Umbilical cord (tissue), 2 donors: ENCODE data around the gene DYNC1LI2. TPM values are rescaled to one million over a fixed set of nuclear protein-coding genes. Genes with fewer than 3 reads are reported as not detected.
"Not testable (repeated sequence)": the region's sequence is repeated elsewhere in the genome, so short reads cannot be mapped to it uniquely, and the experiment has no call there.

Source experiments
- DNase-seq: peaks from one replicate; pipeline ENCODE4 v3.0.0-alpha.2; 2015; ENCODE audit warnings: low spot score
- total RNA-seq: library from RNA; depleted of rRNA; stranded (reverse); fragments of >200 nt; gene quantifications from one replicate; pipeline ENCODE4 v1.2.3, GENCODE V29; 2014; ENCODE audit warnings: low replicate concordance; ENCODE audit not compliant: insufficient read depth

DYNC1LI2 gene
- total RNA-seq, result 152 TPM

DNA sequence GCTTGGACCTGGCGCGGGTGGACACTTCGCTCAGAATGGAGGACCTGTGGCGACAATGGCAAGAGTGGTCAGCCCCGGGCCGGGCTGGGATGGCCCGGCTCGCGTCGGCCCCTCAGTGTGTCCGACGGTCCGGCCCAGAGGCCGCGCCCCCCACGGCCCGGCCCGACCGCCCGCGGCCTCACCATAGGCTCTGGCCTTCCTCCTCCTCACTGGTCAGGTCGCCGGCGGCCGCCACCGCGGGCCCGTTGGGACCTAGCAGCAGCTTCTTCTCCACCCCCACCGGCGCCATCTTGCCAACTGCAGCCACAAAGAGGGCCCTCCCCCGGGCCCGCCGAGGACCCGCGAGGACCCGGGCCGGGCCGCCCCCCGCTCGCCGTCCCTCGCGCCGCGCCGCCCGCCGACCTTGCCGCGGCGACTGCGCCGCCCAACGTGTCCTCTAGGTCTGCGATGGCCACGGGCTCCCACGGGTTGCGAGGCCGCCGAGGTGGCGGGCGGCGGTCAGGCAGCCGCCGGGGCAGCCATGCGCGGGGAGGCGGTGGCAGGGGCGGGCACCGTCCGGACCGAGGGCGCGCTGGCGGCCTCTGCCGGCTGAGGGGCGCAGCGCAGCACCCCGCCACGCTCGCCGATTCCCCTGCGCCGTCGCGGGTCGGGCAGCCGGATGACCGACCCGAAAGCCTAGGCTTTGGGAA is at the start of gene DYNC1LI2:
TSS of gene DYNC1LI2 (minus strand) at position 307 of the 689 bp plus-strand sequence. CDS start at position 289, 18 bp downstream.
- DNase-seq, result peak; percentile 79

DNA sequence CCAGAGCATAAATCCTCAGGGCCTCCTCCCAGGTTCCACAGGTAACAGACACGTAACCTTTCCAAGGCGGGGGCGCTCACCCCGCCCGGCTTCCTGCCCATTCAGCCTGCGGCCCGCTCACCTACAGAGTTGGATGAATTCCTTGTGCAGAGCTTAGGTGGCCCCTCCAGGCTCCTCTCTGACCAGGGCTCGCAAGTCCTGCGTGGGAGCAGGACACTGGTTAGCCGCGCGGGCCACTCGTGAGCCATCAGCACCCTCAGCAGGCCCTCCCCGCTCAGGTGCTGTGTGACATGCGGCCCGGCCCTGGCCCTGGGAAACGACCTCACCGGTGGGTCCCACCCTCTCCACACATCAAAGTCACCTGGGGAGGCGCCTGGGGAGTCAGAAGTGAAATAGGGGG is 49.4 kb upstream of the DYNC1LI2 start:
- DNase-seq, result no peak

DNA sequence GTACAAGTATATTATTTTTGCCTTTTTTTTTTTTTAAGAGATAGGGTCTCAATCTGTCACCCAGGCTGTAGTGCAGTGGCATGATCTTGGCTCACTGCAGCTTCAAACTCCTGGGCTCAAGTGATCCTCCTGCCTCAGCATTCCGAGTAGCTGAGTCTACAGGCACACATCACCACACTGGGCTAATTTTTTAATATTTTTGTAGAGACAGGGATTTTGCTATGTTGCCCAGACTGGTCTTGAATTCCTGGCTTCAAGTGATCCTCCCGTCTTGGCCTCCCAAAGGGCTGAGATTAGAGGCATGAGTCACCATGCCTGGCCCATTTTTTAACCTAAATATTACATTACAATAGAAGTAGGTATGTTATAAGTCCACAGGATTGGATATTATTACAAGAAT is 46.8 kb upstream of the DYNC1LI2 start:
- DNase-seq, result no peak

DNA sequence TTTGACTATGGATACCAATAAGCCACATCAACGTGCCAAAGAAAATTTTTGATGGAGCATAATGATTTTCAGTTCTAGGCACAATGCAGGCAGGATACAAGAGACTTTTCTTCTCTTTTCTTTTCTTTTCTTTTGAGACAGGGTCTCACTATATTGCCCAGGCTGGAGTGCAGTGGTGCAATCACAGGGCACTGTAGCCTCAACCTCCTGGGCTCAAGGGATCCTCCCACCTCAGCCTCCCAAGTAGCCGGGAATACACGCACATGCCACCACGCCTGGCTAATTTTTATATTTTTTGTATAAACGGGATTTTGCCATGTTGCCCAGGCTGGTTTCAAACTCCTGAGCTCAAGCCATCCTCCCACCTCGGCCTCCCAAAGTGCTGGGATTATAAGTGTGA is 42.6 kb upstream of the DYNC1LI2 start:
- DNase-seq, result not testable (repeated sequence)

DNA sequence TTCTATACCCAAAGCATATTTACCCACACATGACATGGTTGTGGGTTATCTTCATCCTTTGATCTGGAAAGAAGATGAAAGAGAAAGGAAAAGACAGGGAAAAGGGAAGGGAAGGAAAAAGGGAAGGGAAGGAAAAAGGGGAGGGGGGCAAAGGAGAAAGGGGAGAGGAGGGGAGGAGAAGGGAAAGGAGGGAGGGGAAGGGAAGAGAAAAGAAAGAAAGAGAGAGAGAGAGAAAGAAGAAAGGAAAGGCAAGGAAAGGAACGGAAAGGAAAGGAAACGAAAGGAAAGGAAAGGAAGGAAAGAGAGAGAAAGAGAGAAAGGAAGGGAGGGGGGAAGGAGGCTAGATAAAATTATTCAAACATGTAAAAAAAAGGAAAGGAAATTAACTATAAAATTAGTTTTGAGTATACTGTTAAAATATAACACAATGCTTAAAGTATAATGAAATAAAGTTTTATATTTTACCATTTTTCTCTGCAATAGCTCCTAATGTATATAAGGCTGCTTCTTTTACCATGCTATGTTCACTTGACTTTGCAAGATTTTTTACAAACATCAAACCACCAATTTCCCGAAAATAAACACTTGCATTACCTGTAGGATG is 38.8 kb upstream of the DYNC1LI2 start:
- DNase-seq, result no peak

DNA sequence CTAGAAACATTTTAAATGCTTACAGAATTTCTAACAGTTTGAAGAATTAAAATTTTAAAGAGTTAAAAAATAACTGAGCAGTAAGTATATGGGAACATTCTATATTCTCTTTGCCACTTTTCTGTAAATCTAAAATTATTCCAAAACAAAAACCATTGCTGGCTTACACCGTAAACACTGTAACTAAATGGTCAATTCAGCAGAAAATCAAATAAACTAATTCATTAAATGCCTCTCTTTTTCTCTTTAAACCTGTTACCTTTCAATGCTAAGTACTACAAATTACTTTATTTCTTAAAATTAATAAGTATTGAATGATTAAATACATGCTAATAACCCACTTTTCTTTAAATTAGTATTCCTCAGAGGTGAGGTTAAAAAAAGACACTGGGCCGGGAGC is 36.0 kb upstream of the DYNC1LI2 start:
- no peak for DNase-seq

DNA sequence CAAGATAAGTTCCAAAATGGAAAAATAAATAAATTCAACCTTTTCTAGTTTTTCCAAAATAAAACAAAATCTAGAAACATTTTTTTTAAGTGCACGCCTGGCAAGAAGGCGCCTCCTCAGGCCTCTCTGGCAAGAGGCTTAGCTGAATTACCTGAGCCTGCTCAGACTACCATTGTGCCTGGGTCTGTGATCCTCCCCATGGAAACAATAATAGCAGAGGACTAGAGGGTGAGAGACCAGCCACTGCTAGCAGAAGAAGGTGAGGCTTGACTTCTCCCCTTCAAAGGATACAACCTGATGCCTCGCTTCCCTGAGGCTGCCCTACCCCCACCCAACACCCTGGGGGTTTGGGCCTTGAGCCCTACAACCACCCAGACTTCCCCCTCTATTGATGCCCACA is 35.1 kb upstream of the DYNC1LI2 start:
- no peak for DNase-seq

DNA sequence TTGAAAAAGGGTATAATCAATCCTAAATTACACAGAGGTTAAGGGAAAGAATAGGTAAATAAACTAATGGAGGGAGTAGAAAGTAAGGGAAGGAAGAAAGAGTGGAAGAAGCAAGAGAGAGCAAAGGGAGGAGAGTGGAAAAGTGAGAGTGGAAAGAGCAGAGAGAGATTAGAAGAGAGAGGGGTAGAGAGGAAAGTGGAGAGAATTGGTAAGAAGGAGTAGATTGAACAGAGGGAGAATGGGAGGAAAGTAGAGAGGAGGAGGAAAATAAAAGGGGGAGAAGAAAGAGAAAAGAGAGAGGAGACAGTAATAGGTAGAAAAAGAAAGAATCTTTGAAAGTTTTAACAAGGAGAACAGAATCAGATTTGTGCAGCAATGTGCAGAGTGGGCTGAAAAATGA is 25.0 kb upstream of the DYNC1LI2 start:
- DNase-seq, result no peak

DNA sequence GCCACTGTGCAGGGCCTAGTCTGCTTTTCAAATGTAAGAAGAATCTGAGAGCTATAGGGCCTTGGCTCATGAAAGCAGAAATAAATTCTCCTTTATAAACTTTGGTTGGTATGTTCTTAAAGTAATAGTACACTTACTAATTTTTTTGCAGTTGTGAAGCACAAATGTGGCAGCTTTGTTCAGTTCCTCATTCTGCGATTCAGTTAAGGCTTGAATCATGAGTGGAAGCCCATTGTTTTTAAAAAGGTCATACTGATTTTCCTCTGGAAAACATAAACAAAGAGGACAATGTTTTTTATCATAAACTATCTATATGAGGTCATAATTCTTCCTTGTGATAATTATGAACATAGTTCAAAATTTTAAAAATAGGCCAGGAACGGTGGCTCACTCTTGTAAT is 23.6 kb upstream of the DYNC1LI2 start:
- no peak for DNase-seq

DNA sequence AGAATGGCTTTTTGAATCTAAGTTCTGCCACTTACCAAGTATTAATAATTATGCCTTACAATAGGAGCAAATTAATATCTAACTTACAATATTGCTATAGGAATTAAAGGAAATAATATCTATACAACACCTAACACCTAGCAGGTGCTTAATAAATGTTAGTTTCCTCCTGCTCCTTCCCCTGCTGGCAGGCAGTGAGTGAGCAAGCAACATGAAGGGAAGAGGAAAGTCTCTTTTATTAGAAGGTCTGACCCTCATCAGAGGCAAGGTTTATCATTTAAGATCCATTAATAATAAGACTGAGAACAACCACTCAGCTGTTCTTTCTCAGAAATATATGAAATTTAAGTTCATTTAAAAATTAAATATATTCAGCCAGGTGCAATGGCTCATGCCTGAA is 6.7 kb upstream of the DYNC1LI2 start:
- no peak for DNase-seq

DNA sequence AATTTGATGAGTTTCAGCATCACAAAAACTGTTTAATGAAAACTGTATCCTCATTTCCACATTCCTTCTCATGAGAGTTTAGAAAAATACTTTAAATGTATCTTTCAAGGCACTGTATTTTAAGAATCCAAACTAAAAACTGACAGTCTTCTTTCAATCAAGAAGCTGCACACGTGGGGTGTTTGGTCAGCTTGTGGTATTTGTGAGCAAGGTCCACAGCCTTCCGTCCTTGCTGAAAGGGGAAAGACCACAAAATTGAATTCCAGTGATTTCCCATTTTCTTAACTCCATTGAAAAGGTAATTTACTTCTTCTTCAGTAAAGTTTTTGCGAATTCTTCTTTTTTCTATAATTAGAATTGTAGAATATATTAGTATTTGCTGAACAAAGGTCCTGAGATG is 3.4 kb upstream of the DYNC1LI2 start:
- DNase-seq, result no peak

DNA sequence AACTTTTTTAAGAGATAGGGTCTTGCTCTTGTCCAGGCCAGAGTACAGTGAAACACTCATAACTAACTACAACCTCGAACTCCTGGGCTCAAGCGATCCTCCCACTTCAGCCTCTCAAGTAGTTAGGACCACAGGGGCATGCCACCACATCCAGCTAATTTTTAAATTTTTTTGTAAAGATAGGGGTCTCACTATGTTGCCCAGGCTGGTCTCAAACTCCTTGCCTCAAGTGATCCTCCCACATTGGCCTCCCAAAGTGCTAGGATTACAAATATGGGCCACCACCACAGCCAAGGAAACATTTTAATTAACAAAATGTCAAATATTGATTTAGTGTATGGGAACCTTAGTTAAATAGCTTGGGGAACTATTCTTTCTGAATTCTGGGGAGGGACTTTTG is 2.8 kb upstream of the DYNC1LI2 start:
- DNase-seq, result no peak

DNA sequence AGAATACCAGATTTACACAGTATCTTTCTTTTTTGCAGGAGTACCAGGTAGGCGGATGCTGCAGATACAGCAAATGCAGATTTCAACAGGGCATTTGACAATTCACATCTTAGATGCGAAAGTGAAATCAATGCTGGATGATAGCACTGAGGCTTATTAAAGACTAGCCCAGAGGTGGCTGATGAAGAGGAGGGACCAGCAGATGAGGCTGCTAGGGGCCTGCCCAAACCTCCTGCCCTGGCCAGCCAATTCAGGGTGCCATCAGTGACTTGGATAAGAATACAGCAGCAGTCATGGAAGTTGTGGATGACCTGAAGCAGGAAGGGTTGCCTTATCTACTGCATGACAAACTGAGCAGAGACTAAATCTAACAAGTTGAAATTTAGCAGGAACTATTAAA is 1.5 kb upstream of the DYNC1LI2 start:
- DNase-seq, result no peak

DNA sequence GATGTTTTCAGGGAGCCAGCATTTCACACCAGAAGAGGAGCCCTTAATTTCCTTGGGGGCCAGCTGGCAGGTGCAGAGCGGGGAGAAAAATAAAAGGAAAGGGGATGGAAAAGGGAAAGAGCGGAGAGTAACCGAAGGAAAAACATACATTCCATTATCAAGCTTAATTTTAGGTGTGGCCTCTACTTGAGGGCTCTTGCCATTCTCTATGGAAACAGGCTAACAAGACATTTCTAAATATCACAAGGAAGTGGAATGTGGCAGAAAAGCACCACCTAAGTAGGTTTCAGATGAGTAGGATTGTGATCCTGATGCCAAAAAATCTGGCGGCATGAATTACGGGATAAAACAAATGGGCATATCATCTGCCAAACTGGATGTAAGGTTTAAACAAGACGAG is 970 bp upstream of the DYNC1LI2 start:
- DNase-seq, result no peak

DNA sequence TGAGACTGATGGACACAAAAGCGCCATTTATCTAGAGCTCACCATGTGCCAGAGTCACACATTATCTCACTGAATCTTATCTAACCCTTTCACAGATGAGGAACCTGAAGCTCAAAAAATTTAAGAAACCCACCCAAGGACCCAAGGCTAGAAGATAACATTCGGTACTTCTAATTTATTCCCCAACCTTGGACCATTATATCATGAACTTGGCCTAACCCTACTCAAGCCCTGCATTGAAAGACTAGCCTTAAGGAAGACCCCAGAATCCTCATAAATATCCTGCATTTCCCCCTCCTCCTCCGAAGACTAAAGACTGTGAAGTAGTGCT is 548 bp upstream of the DYNC1LI2 start:
- no peak for DNase-seq

DNA sequence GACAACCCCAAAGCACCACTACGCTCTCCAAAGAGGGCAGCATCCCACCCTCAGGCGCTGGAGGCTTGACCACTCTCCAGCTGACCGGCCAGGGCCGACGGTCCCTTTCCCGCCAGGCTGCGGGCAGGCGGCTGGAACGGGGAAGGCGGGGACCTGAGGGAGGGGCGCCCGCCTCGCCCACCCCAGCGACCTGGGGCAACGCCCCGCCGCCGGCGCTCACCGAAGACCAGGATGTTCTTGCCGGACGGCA is 431 bp downstream of the DYNC1LI2 start:
- DNase-seq, result peak; percentile 35

DNA sequence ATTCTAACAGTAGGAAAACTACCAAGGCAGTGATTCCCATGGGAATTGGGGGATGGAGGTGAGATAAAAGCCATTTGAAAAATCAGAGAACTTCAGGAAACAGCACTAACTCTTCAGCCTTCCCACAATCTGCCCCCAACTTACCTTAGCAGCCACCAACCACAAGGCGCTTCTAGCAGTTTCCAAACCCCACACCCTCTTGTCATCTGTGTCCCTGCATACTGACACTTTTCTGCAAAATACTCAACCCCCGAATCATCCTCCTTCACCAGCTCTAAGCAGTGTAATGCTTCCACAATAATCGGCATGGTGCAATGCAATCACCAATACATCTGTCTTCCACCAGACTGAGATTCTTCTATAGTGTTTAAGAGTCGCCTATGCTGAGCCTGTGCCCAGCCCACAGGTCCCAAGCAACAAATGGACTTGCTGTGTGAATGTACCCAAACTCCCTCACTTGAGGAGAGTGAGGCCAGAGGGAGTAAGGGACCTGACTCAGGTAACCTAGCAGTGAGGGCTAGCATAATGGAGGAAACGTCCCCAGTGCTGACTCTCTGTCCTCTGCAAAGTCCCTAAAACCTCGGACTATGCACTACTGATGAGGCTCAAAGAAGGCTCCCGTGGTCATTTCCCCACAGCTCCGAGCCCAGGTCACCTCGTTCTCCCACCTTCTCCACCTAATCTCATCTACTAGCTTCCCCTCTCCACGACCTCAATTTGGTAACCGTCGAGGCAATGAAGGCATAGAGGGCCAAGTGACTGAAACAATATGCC is 943 bp downstream of the DYNC1LI2 start:
- no peak for DNase-seq

DNA sequence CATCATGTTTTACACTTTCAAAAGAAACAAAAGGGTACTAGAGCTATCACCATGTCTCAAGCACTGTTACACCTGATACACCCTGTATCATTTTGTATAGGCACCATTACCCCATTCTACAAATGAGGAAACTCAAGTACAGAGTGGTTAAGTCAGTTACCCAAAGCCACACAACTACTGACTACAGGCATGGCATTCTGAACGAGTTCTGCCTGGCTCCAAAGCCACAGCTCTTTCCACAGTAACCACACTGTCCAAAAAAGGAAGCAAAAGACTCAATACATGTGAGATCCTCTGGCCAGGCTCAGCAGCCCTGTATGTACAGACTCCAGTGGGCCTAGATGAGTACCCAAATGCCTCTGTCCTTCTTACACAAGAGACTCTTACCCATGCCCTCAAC is 4.7 kb downstream of the DYNC1LI2 start:
- no peak for DNase-seq

DNA sequence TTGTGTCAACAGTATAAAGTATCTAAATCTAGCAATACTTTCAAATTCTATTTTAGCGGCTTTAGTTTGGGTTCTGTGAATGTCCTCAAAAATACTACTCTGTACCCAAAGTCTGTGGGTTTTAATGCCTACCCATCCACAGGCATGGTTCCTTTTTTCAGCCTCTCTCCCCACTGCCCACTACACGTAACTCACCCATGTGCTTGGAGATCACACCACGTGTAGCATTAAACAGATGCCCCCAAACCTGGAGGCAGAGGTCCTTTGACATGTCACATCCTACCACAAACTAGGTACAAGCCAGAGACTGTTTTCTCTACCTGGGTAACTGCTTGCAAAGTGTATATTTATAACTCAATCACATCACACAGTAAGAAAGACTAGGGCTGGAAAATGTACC is 5.4 kb downstream of the DYNC1LI2 start:
- no peak for DNase-seq

DNA sequence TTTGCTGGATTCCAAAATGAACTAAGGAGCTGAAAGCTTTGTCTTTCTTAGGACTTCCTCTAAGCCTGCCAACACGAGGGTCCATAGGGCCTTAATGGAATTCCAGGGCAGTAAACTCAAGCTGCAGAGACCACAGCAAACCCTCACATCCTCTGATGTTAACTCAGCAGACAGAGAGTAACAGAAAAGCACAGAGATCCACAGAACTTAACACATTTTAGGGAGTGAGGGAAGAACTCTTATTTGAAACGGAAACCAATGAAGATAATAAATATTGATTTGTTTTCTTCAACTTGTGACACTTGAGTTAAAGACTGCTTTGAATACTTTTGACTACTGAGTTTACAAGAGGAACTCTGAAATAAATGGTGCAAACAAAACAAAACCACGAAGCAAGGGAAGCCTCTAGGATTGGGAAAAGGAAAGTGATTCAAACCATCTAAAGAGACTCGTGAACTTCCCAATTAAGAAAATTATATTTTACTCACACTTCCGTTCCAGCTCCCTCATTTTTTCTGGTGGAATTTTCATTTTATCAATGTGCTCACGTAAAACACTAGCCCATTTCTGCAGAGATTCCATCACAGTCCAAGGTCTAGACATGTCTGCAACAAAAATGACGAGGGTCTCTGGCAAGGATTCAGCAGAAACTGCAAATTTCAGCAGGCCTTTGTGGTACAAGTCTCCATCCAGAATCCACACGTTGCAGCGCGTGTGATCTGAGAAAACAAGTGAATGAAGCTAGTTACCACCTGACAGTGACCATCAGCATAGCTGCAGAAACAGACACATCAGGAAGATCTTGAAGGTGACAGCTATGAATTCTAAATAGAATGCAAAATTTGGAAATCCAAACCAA is 9.2 kb downstream of the DYNC1LI2 start:
- no peak for DNase-seq

DNA sequence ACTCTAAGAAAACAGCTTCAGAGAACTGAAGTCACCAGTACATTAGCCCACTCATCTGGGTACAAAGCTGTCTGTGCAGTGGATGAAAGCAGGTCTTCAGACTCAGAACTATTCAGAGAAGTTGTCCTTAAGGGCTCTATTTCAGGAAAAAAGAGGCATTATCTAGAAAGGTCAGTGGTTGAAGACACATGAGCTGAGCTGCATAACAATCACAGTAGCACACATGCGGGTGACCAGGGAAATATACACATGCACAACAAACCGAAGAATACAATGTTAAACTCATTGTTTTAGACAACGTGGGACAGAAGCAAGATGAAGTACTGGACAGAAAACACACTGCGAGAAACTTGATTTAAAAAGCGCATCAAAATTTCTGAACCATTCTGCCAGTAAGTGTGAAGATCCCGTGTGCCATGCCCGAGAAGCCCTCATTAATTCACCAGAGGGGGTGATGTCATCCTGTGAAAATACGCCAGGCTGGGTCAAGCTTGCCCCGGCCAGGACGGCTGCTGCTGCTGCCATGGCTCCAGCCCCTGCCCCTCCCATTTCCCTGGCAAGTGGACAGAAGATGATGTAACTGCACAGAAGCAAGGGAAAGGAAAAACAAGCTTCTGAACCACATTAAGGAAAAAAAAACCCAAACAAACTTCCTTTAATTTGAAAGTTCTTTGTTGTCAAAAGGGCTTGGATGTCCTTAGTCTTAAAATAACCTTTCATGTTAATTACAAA is 10.1 kb downstream of the DYNC1LI2 start:
- DNase-seq, result peak; percentile 94

DNA sequence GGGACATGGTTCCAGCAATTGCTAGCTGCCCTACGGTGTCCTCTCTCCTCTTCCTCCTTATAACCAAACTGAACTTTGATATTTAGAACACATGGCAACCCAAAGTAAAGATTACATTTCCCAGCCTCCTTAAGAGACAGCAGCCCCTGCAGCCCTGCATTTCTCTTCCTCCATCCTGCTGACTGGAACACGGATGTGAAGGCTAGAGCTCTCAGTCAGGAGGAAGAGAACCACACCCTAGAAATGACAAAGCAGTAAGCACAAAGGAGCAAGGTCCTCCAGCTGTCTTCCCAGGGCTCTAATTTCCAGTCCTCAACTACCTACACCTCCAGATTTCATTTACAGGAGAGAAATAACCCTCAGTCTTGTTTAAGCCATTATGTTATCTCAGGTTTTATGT is 10.9 kb downstream of the DYNC1LI2 start:
- peak; percentile 18 for DNase-seq
